CD4-positive, alpha-beta memory T cell (primary cell): Measurements from ENCODE around the gene UNC13B. TPM values are rescaled to one million over a fixed set of nuclear protein-coding genes. Genes with fewer than 3 reads are reported as not detected.
"Not testable (repeated sequence)": the region's sequence is repeated elsewhere in the genome, so short reads cannot be mapped to it uniquely, and the experiment has no call there.

Source experiments
- CTCF ChIA-PET: fragments of 350-600 bp; sonication (Branson Sonifier 250); formaldehyde crosslinking; loops from one replicate; lab custom pipeline; 2021; ENCODE audit warnings: inconsistent platforms; ENCODE audit not compliant: partially characterized antibody; lab: Charles Lee
- POLR2A ChIA-PET: fragments of 350-600 bp; sonication (Branson Sonifier 250); formaldehyde crosslinking; loops from one replicate; lab custom pipeline; 2021; ENCODE audit not compliant: partially characterized antibody; lab: Charles Lee
- DNase-seq, 5 donors: peaks; one replicate each; pipeline versions ENCODE4 v3.0.0 to v3.0.0-alpha.2; 2020 to 2022; ENCODE audit warnings: mixed read lengths in 1 of 5
- H3K27ac ChIP-seq: one replicate; pipeline ENCODE4 v1.7.0; 2013; ENCODE audit warnings: low read depth, low read length
- H3K27me3 ChIP-seq: 2 replicates; pipeline ENCODE4 v1.7.0; 2013; ENCODE audit warnings: mild to moderate bottlenecking, low read length, moderate library complexity; ENCODE audit not compliant: insufficient read depth
- H3K36me3 ChIP-seq: 2 replicates; pipeline ENCODE4 v1.7.0; 2013; ENCODE audit warnings: mild to moderate bottlenecking, low read length, moderate library complexity; ENCODE audit not compliant: insufficient read depth
- H3K4me1 ChIP-seq: 2 replicates; pipeline ENCODE4 v1.7.0; 2013; ENCODE audit warnings: mild to moderate bottlenecking, low read length, moderate library complexity; ENCODE audit not compliant: insufficient read depth
- H3K4me3 ChIP-seq, 2 donors: one replicate each; pipeline ENCODE4 v1.7.0; 2013; ENCODE audit warnings: low read length in 2 of 2, mild to moderate bottlenecking in 1 of 2
- H3K9me3 ChIP-seq, 2 donors: one replicate each; pipeline ENCODE4 v1.7.0; 2013; ENCODE audit warnings: low read length in 2 of 2, control low read depth in 1 of 2; ENCODE audit not compliant: control insufficient read depth in 1 of 2
- H3K27ac Mint-ChIP-seq, 7 donors: one replicate each; pipeline ENCODE4 v1.8.0; 2020 to 2021; ENCODE audit warnings: mixed read lengths in 7 of 7, mild to moderate bottlenecking in 6 of 7, inconsistent platforms in 3 of 7, moderate library complexity in 3 of 7
- H3K27me3 Mint-ChIP-seq, 2 donors: one replicate each; pipeline ENCODE4 v1.8.0; 2020 to 2021; ENCODE audit warnings: mixed read lengths in 2 of 2
- H3K36me3 Mint-ChIP-seq, 2 donors: one replicate each; pipeline ENCODE4 v1.8.0; 2020 to 2021; ENCODE audit warnings: mixed read lengths in 2 of 2, inconsistent platforms in 1 of 2, mild to moderate bottlenecking in 1 of 2
- H3K4me1 Mint-ChIP-seq, 4 donors: one replicate each; pipeline ENCODE4 v1.8.0; 2020 to 2021; ENCODE audit warnings: mixed read lengths in 4 of 4, mild to moderate bottlenecking in 1 of 4
- H3K4me3 Mint-ChIP-seq, 8 donors: one replicate each; pipeline ENCODE4 v1.8.0; 2020 to 2021; ENCODE audit warnings: mixed read lengths in 8 of 8, mild to moderate bottlenecking in 7 of 8, moderate library complexity in 6 of 8, inconsistent platforms in 3 of 8
- H3K9me3 Mint-ChIP-seq, 8 donors: one replicate each; pipeline ENCODE4 v1.8.0; 2020 to 2021; ENCODE audit warnings: mixed read lengths in 8 of 8, mild to moderate bottlenecking in 5 of 8, inconsistent platforms in 3 of 8, moderate library complexity in 1 of 8
- intact Hi-C: fragments of 100-400 bp; cut with micrococcal nuclease; formaldehyde crosslinking; loops from one replicate; pipeline ENCODE4 v1.15.1; 2023
- polyA plus RNA-seq, 2 donors: library from polyadenylated mRNA; unstranded; fragments of 300-500 nt; fragmentation: Illumina TruSeq; gene quantifications; one replicate each; pipeline ENCODE4 v1.2.3, GENCODE V29; 2021
- total RNA-seq, 2 experiments: library from RNA; stranded (reverse); gene quantifications; one replicate each; pipeline ENCODE4 v1.2.3, GENCODE V29; 2021

The UNC13B gene
- total and polyA plus RNA-seq, 4 experiments from 2014 or later: 0.12 to 1.6 (median 0.60) TPM

- DNase-seq: no peak
- Mint-ChIP-seq H3K9me3 (peaks cover 0 to 14% (median 6%) of the 10 kb centered on the region in 8 donors), H3K27ac (no peak overlapping the region), H3K4me1 (no peaks in the 10 kb centered on the region), H3K36me3 (peaks cover 0 to 7% of the 10 kb centered on the region in 2 donors), H3K4me3 (no peak overlapping the region), H3K27me3 (peaks cover 11 to 14% of the 10 kb centered on the region in 2 donors)
- H3K9me3 ChIP-seq: no peaks in the 10 kb centered on the region
- H3K4me3 ChIP-seq: no peak overlapping the region
- H3K36me3 ChIP-seq: no peaks in the 10 kb centered on the region
- H3K27ac ChIP-seq: no peak overlapping the region
- no peaks in the 10 kb centered on the region for H3K4me1 ChIP-seq
- POLR2A ChIA-PET: no interaction called here
- CTCF ChIA-PET: no interaction called here
- H3K27me3 ChIP-seq: no peaks in the 10 kb centered on the region
- intact Hi-C loops: no loop called here
These were observed 75.5 kb downstream of the UNC13B start for GRCh38 chr9:35237311-35237710.

DNA sequence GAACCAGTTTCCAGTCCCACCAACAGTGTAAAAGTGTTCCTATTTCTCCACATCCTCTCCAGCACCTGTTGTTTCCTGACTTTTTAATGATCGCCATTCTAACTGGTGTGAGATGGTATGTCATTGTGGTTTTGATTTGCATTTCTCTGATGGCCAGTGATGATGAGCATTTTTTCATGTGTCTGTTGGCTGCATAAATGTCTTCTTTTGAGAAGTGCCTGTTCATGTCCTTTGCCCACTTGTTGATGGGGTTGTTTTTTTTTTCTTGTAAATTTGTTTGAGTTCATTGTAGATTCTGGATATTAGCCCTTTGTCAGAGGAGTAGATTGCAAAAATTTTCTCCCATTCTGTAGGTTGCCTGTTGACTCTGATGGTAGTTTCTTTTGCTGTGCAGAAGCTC, 84.1 kb downstream of the UNC13B start:
- H3K27me3 Mint-ChIP-seq: peaks cover 11 to 20% of the 10 kb centered on the region in 2 donors
- H3K4me1 Mint-ChIP-seq, H3K27me3 ChIP-seq, POLR2A ChIA-PET, intact Hi-C loops, H3K4me3 ChIP-seq, H3K9me3 Mint-ChIP-seq, DNase-seq, H3K9me3 ChIP-seq, H3K36me3 ChIP-seq, H3K4me3 Mint-ChIP-seq, H3K27ac ChIP-seq, H3K4me1 ChIP-seq, CTCF ChIA-PET, H3K27ac Mint-ChIP-seq, H3K36me3 Mint-ChIP-seq: not testable (repeated sequence)

DNA sequence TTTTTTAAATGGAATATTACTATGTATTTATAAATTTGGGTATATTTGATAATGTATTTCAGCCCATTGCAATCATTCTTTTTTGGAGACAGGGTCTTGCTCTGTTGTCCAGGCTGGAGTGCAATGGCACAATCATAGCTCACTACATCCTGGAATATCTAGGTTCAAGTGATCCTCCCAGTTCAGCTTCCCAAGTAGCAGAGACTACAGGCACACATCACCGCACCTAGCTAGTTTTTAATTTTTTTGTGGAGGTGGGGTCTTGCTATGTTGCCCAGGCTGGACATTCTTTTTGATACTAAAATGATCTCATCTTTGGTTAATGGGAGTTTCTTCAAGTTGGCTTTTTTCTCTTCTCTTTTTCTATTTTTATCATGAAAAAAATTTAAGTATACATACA, 91.3 kb downstream of the UNC13B start:
- H3K27ac ChIP-seq: no peak overlapping the region
- ChIA-PET POLR2A (no interaction called here), CTCF (no interaction called here)
- intact Hi-C loops: no loop called here
- H3K4me1 ChIP-seq: no peaks in the 10 kb centered on the region
- H3K36me3 ChIP-seq: no peaks in the 10 kb centered on the region
- H3K36me3 Mint-ChIP-seq: no peaks in the 10 kb centered on the region
- H3K27me3 ChIP-seq: no peaks in the 10 kb centered on the region
- no peak overlapping the region for H3K4me3 Mint-ChIP-seq
- peaks cover 12% of the 10 kb centered on the region in 2 donors for H3K27me3 Mint-ChIP-seq
- H3K9me3 ChIP-seq: no peaks in the 10 kb centered on the region
- H3K4me1 Mint-ChIP-seq: no peaks in the 10 kb centered on the region
- no peak overlapping the region for H3K4me3 ChIP-seq
- no peak overlapping the region for H3K27ac Mint-ChIP-seq
- peaks cover 0 to 2% (median 0%) of the 10 kb centered on the region in 8 donors for H3K9me3 Mint-ChIP-seq
- no peak for DNase-seq

GRCh38 chr9:35254237-35254636, 92.4 kb downstream of the UNC13B start:
- Mint-ChIP-seq H3K27me3 (peaks cover 5 to 6% of the 10 kb centered on the region in 2 donors), H3K9me3 (no peaks in the 10 kb centered on the region), H3K4me3 (no peak overlapping the region), H3K4me1 (no peaks in the 10 kb centered on the region), H3K36me3 (no peaks in the 10 kb centered on the region), H3K27ac (no peak overlapping the region)
- ChIA-PET CTCF (no interaction called here), POLR2A (no interaction called here)
- intact Hi-C loops: no loop called here
- no peaks in the 10 kb centered on the region for H3K36me3 ChIP-seq
- no peaks in the 10 kb centered on the region for H3K4me1 ChIP-seq
- no peaks in the 10 kb centered on the region for H3K9me3 ChIP-seq
- H3K4me3 ChIP-seq: no peak overlapping the region
- no peak overlapping the region for H3K27ac ChIP-seq
- no peak for DNase-seq
- H3K27me3 ChIP-seq: no peaks in the 10 kb centered on the region

- H3K27me3 Mint-ChIP-seq: peaks cover 4 to 5% of the 10 kb centered on the region in 2 donors
- Histone ChIP-seq H3K27ac (no peak overlapping the region), H3K9me3 (no peaks in the 10 kb centered on the region), H3K27me3 (no peaks in the 10 kb centered on the region), H3K4me1 (no peaks in the 10 kb centered on the region), H3K36me3 (no peaks in the 10 kb centered on the region), H3K4me3 (no peak overlapping the region)
- H3K9me3 Mint-ChIP-seq: no peaks in the 10 kb centered on the region
- no peak for DNase-seq
- H3K4me3 Mint-ChIP-seq: no peak overlapping the region
- H3K36me3 Mint-ChIP-seq: no peaks in the 10 kb centered on the region
- no peak overlapping the region for H3K27ac Mint-ChIP-seq
- ChIA-PET POLR2A (no interaction called here), CTCF (interaction anchor here (0.8 to 1.0 kb wide), 2 partner anchors 138 to 356 kb away, joined by 3 read pairs; no protein-coding TSS in a partner anchor)
- intact Hi-C loops: no loop called here
- H3K4me1 Mint-ChIP-seq: no peaks in the 10 kb centered on the region
These were observed 93.4 kb downstream of the UNC13B start for GRCh38 chr9:35254984-35255857.

DNA sequence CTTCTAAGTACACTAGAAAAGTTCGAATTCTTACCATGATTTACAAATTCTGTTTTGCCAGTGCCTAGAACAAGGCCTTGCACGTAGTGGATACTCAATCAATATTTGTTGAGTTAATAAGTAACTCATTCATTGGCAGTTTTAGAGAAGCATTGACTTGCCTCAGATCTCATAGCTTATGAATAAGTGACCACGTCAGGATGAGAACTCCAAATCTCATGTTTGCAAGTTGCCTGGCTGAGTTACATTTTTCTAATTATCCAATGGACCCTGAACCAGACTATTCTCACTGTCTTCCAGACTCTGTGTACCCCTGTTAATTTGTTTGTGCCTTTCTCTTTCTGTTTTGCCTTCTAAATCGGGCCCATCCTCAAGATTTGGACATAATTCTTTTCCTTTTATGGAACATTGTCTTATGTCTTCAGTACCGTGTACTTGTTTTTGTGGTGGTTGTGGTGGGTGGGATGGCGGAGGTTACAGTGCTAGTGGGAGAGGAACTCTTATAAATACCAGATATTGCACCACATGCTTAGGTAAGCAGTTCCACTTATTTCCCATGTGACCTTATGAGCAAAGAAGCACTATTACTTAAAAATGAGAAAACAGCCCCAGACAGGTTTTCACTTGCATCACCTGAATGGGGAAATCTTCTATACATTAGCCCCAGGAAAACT, 96.3 kb downstream of the UNC13B start:
- DNase-seq: no peak
- Histone ChIP-seq H3K27ac (no peak overlapping the region), H3K27me3 (no peaks in the 10 kb centered on the region), H3K9me3 (no peaks in the 10 kb centered on the region), H3K36me3 (no peaks in the 10 kb centered on the region), H3K4me3 (no peak overlapping the region), H3K4me1 (no peaks in the 10 kb centered on the region)
- Mint-ChIP-seq H3K4me1 (no peaks in the 10 kb centered on the region), H3K9me3 (no peaks in the 10 kb centered on the region), H3K27ac (peak overlapping the region in 1 of 7 donors; percentile 23), H3K4me3 (no peak overlapping the region), H3K27me3 (no peaks in the 10 kb centered on the region), H3K36me3 (no peaks in the 10 kb centered on the region)
- intact Hi-C loops: loop anchor here (1.0 kb wide), 1 partner anchor 359 kb away; no protein-coding TSS in a partner anchor
- ChIA-PET CTCF (interaction anchor here (1.2 to 5.5 kb wide), 5 partner anchors 8 to 364 kb away, joined by 4 to 41 read pairs (median 4); partner anchors contain the start of gene ATOSB), POLR2A (interaction anchor here (0.6 kb wide), 1 partner anchor 141 kb away, joined by 3 read pairs; no protein-coding TSS in a partner anchor)
